Measurements from ENCODE around the gene SORCS2.

The SORCS2 gene

DNA sequence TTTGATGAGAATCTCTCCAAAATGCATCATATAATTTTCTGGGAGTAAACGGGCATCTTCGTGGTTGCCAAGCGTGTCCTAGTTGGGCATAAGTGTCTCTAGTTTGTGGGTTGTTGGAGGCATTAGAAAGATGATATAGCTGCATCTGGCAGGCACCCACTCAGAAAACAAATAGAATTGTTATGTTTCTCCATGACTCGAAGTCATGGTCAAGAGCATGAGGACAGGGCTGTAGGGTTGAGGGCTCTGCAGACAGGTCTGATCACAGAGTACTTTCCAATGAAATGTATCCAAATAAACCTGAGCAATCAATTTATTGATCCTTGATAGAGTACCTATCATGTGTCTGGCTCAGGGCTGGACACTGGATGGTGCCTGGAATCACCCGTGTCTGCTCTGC is 82.7 kb downstream of the SORCS2 start:
- DNase-seq = no peak

DNA sequence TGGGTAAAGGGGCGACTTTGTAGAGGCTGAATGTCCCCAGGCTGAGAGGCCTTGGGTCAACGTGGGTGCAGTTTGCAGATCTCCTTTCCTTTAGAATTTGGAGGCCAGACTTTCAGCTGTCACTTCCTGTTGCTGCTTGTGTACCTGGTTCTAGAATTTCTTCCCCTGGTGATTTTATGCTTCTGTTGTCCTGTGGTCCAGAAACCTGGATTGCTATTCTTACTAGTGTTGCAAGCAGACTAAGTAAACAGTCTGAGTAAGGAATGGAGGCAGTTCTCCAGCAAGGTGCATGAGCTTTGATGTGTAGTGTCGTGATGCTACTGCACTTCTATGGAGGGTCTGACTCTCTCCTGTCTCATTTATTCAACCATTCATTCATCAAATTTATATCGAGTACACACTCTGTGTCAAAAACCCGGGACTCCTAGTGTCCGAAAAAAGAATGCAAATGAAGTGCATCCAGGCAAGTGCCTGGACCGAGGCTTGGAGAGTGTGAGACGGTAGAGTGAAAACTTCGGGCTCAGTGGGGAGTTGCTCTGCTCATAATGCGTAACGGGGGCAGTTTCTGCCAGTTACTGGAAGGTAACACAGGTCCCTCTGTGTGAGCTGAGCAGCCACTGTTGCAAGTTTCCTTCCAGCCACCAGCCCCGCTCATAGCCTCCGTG is 83.3 kb downstream of the SORCS2 start:
- no peak for DNase-seq

DNA sequence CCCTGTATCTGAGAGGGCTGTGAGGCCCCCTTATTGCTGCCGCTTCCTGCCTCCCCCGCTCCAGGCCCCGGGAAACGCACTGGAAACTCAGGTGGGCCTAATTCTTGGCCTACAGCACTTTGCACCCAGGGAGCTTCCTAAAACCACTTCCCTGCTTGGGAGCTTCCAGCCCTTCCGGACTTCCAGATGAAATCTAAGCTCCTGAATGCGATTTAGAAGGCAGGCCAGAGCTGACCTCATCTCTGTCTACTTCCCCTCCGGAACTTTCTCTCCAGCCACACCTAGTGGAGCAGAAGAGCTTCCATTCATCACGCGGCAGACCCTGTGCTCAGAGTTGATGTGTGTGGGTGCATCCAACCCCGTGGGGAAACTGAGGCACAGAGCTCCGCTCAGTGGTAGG is 84.2 kb downstream of the SORCS2 start:
- DNase-seq = no peak

DNA sequence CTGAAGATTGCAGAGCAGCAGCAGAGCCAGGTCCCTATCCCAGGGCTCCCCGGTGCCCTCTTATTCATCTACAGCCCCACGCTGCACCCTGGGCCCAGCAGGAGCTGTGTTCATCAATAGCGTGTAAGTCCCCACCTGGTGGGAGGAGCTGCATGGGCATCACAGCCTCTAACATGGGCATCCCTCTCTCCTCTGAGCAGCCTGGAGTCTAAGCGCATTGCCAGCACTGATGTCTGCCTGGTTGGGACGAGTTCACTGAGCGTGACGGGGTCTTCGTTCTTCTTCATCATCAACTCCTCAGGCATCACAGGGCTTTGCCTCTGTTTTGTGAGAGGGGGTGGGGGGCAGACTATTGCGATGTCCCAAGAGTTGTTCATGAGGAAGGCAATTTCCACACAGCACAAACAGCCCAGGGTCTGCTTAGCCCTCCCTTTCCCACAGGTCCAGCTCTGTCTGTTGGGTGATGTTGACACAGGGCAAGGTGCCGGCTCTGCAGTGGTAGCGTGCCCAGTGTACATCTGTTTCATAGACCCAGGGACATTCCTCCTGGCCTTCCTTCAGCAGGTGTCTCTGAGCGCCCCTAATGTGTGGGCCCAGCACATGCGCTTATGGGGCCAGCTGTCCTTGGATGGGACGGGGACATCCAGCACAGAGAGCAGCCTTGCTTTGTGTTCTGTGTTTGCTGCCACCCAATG is 85.9 kb downstream of the SORCS2 start:
- no peak for DNase-seq

DNA sequence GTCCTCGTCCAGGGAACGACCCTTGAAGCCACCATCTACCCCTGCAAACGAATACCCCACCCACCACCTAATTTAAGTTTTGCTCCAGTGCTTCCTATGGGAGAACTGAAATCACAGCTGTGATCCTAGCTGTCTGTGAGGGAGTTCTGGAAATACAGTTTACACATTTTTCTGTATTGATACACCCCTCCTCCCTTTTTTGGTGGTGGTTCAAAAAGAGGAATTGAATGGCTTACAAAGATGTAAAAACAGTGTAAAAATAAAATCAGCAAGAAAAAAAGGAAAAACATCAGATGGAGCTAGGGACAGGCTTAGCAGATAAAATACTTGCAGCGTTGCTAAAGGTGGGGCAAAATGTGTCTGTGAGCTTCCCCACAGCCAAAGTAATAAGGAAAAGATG is 86.6 kb downstream of the SORCS2 start:
- no peak for DNase-seq

DNA sequence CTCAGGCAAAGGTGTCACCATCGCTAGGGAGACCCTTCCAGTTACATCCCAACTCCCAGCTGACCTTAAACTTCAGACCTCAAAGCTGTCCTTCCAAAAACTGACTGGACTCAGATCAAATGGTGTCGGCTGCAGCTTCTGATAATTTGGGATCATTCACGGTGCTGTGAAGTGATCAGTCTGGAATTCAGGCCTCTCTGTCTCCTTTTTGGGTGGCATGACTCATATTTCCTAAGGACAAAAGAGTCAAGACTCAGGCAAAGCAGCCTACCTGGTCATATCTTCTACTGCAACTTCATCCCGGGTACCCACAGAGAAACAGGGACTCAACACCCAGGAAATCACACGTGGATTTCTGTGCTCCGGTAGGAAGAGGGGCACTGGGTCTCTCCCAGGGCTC is 87.6 kb downstream of the SORCS2 start:
- DNase-seq = peak; percentile 62

DNA sequence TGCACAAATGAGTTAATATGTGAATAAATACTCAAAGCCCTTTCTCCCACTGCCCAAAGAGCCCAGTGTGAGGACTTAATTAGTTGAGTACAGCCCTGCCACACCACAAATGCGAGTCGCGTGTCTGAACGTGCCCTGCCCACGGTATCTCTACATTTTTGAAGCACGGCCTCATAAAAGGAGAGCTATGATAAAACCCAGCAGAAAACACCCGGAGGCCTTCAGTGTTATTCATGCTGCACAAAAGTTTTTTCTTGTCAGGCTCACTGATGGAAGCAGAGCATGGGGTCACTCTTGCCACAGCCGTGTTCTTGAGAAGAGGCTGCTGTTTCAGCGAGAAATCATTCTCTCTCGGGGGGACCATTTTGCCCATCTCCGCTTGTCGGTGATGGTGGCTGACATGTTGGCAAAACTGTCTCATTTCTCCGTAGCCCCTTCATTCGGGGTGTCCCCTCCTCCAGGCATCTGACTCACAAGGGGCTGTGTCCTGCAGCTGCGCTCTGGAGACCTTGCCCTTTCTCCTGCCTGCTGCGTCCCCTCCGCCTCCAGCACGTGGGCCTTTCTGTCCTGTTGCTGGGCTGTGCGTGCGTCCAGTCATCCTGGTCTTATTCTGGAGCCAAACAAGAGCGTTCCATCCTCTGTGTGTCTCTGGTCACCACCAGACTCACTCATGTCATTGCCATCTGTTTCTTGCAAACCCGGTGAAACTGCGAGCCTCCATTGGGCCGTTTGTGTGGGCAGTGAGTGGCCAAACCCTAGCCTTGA is 88.8 kb downstream of the SORCS2 start:
- peak; percentile 76 for DNase-seq

DNA sequence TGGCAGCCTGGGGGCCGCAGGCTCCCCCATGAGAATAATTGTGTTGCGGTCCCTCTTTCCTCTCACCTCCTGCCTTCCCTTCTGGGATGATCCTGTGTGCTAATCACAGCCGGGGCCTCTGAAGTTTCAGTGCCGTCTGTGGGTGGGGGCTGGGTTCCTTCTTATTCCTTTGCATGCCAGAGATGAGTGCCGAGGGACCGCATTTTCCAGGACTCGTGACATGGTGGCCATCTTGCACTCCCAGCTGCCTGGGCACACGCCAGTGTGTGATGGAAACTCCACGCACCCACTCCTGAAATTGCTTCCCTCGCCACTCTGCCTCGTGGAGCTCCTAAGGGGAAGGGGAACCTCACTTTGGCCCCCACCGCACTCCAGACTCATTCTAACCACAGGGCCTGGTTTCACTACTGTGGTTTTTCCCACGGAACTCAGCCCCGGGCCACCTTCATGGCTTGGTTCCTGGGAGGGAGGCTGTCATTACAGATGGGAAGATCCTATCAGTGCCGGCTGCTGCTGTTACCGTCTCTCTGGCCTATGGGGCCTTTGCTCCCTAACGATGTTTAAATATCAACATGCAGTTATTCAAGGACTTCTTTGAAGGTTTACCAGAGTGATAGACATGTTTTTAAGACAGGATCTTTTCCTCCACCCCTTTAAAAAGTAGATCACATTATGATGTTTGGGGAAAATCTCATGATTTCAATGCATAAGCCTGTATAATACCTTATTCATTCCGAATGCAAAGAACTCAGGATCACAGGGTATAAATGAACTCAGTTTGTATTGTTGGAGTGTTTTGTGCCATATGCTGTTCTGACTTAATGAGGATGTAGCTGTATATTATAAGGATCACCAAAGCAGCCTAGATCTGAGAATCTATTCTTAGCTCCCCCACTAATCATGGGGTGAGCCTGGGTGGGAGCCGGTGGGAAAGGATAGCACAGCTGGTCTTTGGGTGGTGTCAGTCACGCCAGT is 89.6 kb downstream of the SORCS2 start:
- DNase-seq = no peak

DNA sequence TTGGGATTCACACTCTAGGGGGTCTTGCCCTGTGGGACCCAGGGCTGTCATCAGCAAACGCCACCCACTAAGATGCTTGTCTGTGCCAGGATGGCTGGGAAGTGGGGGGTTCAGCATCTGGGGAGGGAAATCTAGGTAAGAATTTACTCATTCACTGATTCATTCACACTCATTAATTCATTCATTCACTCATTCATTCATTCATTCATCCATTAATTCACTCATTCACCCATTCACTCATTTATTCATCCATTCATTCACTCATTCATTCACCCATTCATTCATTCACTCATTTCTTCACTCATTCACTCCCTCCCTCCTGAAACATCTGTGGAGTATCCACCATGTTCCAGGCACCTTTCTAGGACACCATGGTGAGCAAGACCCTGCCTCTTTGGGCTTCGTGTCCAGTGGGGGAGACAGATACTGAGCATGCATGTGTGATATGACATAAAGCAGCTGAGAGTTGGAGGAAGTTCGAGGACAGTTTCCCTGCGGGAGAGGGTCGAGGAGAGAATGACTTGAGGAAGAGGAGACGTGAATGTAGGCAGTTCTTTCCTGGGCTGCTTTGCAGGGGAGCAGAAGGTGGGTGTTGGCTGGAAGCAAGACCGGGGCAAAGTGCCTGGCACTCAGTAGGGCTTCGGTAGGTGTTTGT is 90.6 kb downstream of the SORCS2 start:
- no peak for DNase-seq

DNA sequence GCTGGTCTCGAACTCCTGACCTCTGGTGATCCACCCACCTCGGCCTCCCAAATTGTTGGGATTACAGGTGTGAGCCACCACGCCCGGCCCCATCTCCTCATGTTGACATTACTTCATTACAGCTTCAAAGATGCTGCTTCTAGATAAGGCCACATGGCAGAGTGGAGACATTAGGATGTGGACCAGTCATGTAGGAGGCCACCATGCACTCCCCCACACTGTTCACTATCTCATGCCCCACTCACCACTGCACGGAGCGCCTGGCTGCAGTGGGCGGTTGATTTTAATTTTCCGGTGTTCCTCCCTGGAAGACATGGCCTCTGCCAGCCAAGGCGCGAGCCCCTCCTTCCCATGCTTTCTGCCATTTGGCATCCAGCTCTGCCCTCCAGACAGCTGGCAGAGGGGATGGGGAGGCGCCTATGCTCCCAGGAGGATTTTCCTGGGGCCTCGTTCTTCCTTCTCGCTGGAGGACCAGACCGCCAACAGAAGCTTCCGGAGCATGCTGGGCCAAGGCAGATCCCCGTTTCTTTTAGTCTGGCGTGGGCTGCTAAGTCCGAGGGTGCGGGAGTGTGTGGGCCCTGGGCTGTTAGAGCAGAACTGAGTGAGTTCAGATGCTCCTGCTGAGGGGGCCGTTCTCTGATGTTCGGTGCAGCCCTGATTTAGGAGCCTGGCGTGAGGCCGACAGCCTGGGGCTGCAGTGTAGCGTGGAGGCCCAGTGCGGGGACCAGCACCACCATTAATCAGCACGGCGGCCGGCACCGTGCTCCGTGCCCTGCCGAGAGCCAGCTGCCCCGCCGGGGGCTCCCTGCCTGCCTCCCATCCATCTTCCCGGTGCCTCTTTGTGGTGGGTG is 93.1 kb downstream of the SORCS2 start:
- no peak for DNase-seq

DNA sequence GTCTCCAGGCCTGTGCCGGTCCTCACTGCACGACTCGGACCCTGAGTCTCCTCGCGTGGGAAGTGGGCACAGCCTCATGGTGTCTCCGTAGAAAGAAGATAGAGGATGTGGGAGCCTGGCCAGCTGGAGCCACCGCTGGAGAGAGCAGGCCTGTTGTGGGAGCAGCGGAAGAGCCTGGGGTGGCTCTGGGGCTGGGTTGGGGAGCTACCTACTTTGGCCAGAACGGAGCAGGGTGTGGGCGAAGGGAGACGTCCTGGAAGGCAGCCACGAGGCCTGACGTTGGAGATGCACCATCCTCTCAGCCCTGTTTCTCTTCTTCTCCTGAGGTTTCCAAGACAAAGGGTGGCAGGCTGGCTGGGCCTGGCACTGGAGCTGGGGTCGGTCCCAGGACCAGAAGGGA is 93.8 kb downstream of the SORCS2 start:
- no peak for DNase-seq

DNA sequence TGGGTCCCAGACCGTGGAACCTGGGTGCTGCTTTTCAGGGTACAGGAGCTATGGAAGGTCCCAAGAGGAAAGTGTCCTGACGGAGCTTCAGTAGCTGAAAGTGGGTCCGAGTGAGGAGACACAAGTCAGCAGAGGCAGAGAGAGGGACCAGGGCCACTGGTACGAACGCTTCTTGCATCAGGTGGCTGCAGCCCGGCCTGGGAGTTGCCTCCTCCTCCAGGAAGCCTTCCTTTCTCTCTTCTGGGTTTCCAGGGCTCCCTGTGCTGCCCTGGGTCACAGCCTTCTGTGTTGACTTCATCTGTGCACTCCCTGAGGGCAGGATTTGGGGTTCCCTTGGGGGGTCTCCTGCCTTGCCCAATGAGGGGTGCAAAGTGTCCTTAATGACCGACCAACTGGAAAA is 94.5 kb downstream of the SORCS2 start:
- no peak for DNase-seq

DNA sequence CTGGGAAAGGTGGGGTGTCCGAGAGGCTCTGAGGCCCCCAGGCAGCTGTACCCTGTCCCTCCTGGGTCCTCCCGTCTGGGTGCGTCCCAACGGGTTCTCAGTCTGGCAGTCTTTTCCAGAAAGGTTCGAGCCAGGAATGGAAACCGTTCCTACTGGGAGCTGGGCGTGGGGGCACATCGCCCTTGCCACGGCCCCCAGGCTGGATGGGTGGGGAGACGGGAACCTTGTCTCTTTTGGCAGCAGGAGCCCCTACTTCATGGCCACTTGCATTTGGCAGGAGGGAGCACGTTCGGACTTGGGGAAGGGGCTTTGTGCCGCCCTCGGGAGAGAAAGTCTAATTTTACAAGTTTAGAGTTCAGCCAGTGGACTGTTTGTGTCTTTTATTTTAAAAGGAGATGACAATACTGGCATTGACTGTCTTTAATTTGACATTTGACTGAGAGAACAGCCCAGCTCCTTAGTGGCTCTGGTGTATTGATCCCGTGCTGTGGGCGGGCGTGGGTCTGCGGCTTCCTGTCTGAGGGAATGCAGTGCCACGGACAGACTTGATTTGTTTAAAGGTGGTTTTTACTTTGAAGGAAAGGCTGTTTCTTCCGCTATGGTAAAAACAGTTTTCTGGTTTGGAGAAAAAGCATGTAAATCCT is 95.1 kb downstream of the SORCS2 start:
- DNase-seq = no peak

DNA sequence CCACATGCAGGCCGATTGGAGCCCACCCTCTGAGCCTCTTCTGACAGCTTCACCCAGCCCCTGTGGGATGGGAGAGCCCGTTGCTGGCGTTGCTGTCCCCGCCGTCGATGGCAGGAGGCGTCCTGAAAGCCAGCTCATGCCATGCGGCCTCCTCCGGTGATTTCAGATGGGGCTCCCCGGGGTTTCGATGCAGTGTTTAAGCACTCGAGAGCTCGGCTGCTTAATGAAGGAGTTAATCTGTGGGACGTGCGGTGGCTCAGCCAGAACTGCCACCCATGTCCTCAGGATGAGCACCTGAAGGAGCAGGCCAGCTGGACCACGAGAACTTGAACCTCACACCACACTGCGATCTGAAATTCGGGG is 95.6 kb downstream of the SORCS2 start:
- DNase-seq = no peak

DNA sequence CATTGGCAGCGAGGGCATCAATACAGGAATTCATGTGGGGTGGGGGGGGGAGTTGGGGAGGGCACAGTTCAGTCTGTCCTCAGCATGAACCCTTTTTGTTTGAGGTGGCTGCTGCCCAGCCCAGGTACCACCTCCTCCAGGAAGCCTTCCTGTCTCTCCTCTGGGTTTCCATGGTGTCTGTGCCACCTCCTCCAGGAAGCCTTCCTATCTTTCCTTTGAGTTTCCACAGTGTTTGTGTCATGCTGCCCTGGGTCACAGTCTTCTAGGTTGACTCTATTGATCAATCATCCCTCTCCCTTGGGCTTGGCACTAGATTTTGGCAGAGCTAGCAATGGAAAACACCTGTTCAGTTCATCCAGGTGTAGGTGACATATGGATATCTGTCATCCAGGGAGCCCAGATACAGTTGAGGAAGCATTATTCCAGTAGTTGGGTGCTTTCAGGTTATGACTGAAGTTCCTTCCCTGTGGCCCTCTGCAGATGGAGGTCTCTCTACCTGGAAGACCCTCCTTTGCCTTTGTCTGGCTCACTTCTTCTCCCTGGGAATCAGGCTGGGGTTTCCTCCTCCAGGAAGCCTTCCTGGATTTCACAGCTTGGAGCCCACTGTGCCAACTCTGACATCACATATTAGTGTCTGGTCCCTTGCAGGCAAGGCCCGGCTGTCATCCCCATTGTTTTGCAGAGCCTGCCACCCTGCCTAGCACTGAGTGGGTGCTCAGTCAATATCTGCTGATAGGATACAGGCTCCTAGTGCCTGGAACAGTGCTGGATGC is 96.6 kb downstream of the SORCS2 start:
- DNase-seq = no peak

DNA sequence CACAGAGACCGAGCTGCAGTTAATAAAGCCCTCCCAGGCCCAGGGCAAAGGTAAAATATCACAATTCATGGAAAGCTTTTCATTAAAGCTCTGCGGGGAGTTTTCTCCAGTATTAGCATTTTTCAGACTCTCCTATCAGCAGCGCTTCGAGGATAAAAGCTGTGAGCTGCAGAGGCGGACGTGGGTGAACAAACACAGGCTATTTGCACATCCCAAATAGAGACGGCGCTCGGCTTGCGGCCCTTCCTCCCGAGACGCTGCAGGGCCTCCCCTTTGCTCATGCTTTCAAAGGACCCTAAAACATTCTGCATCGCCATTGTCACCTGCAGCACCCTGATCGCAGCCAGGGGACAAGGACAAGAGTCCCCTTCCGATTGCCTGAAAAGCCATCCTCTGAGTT is 97.3 kb downstream of the SORCS2 start:
- no peak for DNase-seq

DNA sequence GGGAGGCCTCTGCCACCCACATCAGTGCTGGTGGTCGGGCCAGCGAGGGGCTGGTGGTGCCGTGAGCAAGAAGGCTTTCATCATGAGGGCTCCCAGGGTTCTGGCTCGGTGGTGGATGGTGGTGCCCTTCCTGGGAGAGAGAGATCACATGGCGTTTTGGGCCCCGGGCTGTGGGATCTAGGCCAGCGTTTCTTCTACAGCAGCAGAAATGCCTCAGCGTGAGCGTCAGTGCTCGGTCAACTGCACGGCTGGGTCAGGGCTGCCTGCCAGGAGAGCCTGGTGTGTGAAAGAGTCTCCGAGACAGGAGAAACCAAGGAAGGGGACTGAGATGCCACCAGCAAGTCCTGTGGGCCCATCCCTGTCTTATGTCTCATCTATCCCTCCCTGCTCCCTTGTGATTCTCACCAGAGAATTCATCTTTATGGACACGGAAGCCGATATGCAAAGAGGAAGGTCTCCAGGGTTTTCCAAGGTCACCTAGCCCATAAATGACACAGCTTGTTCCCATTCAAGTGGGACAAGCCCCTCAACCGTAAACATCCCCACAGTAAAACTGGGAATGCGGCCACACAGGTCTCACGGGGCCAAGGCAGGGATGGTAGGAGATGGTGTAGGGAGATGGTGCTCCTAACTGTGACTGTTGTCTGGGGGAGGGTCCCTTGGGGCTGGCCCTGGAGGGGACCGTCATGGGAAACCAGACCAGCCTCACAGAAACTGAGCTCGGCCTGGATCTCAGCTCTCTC is 99.2 kb downstream of the SORCS2 start:
- no peak for DNase-seq

DNA sequence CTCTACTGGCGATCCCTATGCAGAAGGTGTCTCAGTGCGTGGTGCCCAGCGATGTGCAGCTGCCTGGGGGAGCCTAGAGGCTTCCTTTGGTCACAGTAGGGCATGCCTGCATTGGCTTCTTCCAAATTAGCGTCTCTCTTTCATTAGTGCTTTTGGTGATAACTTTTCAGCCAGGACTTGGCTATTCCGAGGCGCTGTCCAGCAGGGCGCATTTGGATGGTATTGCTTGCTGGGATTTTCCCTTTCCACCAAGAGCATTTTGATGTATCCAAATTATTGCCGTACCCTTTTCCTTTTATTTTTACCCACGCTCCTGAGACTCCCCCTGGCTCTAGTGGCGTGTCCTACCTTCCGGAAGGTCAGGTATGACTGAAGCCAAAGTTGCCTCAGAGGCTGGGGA is 101.4 kb downstream of the SORCS2 start:
- no peak for DNase-seq

DNA sequence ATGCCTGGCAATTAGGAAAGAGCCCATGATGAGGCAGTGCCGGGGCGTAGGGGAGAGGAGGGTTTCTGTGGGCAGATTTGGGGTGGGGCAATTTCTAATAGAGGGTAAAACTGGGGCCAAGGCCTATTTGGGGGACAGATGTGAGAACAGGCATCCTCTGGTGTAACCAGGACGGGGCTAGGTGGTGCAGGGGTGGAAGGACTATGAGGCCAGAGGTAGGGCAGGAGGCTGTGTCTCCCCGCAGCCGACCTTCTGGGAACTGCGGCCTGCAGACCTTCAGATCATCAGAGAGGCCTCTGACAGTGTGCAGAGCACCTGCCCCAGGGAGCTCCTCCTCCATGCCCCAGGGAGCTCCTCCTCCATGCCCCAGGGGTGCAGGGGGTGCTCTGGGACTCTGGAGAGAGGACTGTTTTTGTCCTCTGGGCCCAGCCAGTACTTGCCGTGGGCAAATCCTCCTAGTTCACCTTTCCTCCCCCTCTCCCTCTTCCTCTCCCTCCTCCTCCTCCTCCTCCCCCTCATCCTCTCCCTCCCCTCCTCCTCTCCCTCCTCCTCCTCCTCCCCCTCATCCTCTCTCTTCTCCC is 101.9 kb downstream of the SORCS2 start:
- no peak for DNase-seq

All from fibroblast of skin of right biceps (primary cell).